HUES64 (cell line): Measurements from ENCODE around the gene GRIA1.

Experiments
- H3K27ac ChIP-seq: 2 replicates; pipeline ENCODE4 v1.7.0; 2013; ENCODE audit warnings: low read depth, low read length, inconsistent platforms
- H3K27me3 ChIP-seq: 2 replicates; pipeline ENCODE4 v1.6.1; 2013; ENCODE audit warnings: mild to moderate bottlenecking, low read length; ENCODE audit not compliant: insufficient read depth
- H3K36me3 ChIP-seq: 2 replicates; pipeline ENCODE4 v1.6.1; 2013; ENCODE audit warnings: mild to moderate bottlenecking, low read length; ENCODE audit not compliant: insufficient read depth
- H3K4me1 ChIP-seq: 2 replicates; pipeline ENCODE4 v1.6.1; 2013; ENCODE audit warnings: mild to moderate bottlenecking, low read length, moderate library complexity; ENCODE audit not compliant: insufficient read depth
- H3K4me3 ChIP-seq: 2 replicates; pipeline ENCODE4 v1.5.1; 2013; ENCODE audit warnings: mild to moderate bottlenecking, low read length, moderate library complexity
- H3K9ac ChIP-seq: 2 replicates; pipeline ENCODE4 v1.6.1; 2013; ENCODE audit warnings: mild to moderate bottlenecking, low read depth, low read length
- H3K9me3 ChIP-seq: 2 replicates; pipeline ENCODE4 v1.6.1; 2013; ENCODE audit warnings: low read depth, low read length; ENCODE audit not compliant: insufficient read depth
- WGBS: fragments of 150-250, 120-280 bp; methylation state at CpG from one replicate; pipeline ENCODE4 v1.1.7; 2013; ENCODE audit warnings: missing lambda C conversion rate; 5-methylcytosine and 5-hydroxymethylcytosine counted together

Gene GRIA1

DNA sequence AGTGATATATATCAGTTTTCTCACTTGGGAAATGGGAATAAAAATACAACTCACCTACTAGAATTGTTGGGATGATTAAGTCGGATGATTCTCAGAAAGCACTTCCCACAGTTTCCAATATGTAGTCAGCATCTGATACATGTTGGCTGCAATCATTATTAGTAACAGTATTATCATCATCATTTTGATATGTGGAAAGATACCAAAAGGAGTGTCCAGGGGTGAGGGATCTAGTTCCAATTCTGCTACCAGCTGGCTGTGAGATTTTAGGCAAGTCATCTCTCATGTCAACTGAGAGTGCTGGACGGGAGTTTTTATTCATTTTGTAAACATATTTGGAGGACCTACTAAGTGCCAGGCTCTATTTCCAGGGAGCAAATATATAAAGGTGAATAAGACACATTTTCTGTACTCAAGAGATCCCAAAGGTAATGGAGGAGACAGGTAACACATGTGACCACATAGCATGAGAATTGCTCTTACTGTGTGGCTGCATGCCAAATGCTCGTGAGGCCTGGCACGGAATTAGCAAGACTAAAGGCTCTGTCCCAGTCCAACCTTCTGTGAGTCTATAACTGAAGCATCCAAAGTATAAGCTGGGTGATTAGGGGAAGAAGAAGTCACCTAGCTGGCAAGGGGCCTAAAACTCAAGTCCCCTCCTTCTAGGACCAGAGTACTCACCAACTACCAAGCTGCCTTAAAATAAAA, 83.0 kb downstream of the GRIA1 start:
- H3K4me1 ChIP-seq = no peaks in the 10 kb centered on the region
- H3K36me3 ChIP-seq = no peaks in the 10 kb centered on the region
- 93% methylated on average over 3 of the region's 4 CpGs for WGBS
- no peak overlapping the region for H3K27ac ChIP-seq
- H3K27me3 ChIP-seq = no peaks in the 10 kb centered on the region
- no peaks in the 10 kb centered on the region for H3K9me3 ChIP-seq
- H3K9ac ChIP-seq = no peak overlapping the region
- H3K4me3 ChIP-seq = no peak overlapping the region

- no peak overlapping the region for H3K4me3 ChIP-seq
- H3K9me3 ChIP-seq = no peaks in the 10 kb centered on the region
- H3K27me3 ChIP-seq = no peaks in the 10 kb centered on the region
- no peaks in the 10 kb centered on the region for H3K36me3 ChIP-seq
- no peak overlapping the region for H3K9ac ChIP-seq
- WGBS = 98% methylated on average over 2 of the region's 4 CpGs
- H3K27ac ChIP-seq = no peak overlapping the region
- H3K4me1 ChIP-seq = no peaks in the 10 kb centered on the region
Observed at GRCh38 chr5:153584126-153584959, 93.9 kb downstream of the GRIA1 start.

- Histone ChIP-seq H3K4me1 (no peaks in the 10 kb centered on the region), H3K4me3 (no peak overlapping the region), H3K27me3 (no peaks in the 10 kb centered on the region), H3K36me3 (no peaks in the 10 kb centered on the region), H3K9ac (no peak overlapping the region), H3K27ac (no peak overlapping the region), H3K9me3 (no peaks in the 10 kb centered on the region)
- 86% methylated on average over 3 of the region's 3 CpGs for WGBS
Observed at GRCh38 chr5:153584960-153585359, 94.5 kb downstream of the GRIA1 start.

DNA sequence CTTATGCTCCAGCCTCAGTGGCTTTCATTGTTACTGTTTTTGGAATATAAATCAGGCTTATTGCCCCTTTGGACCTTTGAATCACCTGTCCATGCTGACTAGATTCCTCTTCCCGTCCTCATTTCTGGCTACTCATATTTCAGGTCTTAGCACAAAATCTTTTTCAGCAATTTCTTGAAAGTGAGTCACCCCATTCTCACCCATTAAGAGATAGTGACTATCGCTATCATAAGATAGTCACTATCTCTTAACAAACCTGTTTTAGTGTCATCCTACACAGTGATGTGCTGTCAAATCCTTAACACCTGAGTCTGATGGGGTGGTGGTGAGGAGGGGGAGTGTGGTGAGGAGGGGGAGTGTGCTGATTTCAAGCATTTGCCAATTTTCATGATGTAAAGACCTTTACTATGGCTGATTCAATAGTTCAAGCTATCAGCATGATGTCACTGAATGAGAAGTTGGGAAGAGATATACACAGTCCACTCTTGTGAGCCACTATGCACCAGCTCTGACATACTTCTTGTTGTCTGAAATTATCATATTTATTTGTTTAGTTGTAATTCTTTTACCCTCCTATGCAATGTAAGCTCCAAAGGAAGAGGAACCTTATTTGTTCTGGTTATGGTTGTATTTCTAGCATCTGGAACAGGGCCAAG, 95.3 kb downstream of the GRIA1 start:
- H3K9me3 ChIP-seq = no peaks in the 10 kb centered on the region
- H3K27ac ChIP-seq = no peak overlapping the region
- H3K9ac ChIP-seq = no peak overlapping the region
- no peaks in the 10 kb centered on the region for H3K36me3 ChIP-seq
- 69% methylated on average over 2 of the region's 2 CpGs for WGBS
- no peak overlapping the region for H3K4me3 ChIP-seq
- H3K27me3 ChIP-seq = no peaks in the 10 kb centered on the region
- H3K4me1 ChIP-seq = no peaks in the 10 kb centered on the region

- Histone ChIP-seq H3K27me3 (no peaks in the 10 kb centered on the region), H3K9me3 (no peaks in the 10 kb centered on the region), H3K4me3 (no peak overlapping the region), H3K9ac (no peak overlapping the region), H3K27ac (no peak overlapping the region), H3K36me3 (no peaks in the 10 kb centered on the region), H3K4me1 (no peaks in the 10 kb centered on the region)
- WGBS = 88% methylated on average over 1 of the region's 1 CpG
Observed at GRCh38 chr5:153592081-153592480, 101.6 kb downstream of the GRIA1 start.

DNA sequence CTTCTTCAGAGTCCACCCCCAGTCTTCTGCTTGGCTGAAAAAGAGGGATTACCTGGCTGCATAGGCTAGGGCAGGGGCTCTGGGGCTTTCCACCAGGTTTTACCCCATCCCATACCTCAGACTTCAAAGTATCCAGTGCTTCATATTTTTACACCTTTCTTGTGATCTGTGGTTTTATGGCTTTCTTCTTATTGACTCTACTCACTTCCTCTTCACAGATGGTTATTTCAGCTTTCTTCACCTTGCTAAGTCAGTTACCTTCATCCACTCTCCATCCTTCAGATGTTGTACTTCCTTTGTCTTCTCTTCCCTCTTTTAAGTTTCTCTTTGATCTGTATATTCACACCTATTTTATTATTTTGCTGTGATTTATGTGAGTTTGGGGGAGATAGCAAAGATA, 104.3 kb downstream of the GRIA1 start:
- H3K27me3 ChIP-seq = no peaks in the 10 kb centered on the region
- no peaks in the 10 kb centered on the region for H3K9me3 ChIP-seq
- H3K9ac ChIP-seq = no peak overlapping the region
- H3K36me3 ChIP-seq = no peaks in the 10 kb centered on the region
- H3K4me1 ChIP-seq = no peaks in the 10 kb centered on the region
- no peak overlapping the region for H3K4me3 ChIP-seq
- H3K27ac ChIP-seq = no peak overlapping the region

DNA sequence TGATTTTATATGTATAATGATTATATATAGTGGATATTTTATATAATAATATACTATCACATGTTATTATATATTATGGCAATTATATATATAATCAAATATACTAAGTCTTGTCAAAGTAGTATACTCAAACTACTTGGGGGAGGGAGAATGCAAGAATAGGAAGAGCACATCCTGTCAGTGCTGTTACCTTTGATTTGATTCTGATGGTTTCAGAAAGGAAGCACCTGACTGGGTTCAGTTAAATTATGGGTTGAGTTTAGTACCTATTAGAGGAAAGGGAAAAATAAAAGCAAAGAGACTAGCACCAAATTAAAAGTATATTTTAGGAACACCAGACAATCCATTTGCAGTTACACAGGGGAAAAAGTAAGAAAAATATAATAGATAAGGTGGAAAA, 107.6 kb downstream of the GRIA1 start:
- Histone ChIP-seq H3K36me3 (no peaks in the 10 kb centered on the region), H3K27me3 (no peaks in the 10 kb centered on the region), H3K27ac (no peak overlapping the region), H3K4me3 (no peak overlapping the region), H3K9ac (no peak overlapping the region), H3K9me3 (no peaks in the 10 kb centered on the region), H3K4me1 (no peaks in the 10 kb centered on the region)

GRCh38 chr5:153601377-153601776, 110.9 kb downstream of the GRIA1 start:
- H3K4me3 ChIP-seq = no peak overlapping the region
- no peak overlapping the region for H3K9ac ChIP-seq
- H3K9me3 ChIP-seq = no peaks in the 10 kb centered on the region
- no peaks in the 10 kb centered on the region for H3K27me3 ChIP-seq
- H3K4me1 ChIP-seq = no peaks in the 10 kb centered on the region
- no peak overlapping the region for H3K27ac ChIP-seq
- WGBS = 75% methylated on average over 1 of the region's 1 CpG
- no peaks in the 10 kb centered on the region for H3K36me3 ChIP-seq

GRCh38 chr5:153605386-153605785, 114.9 kb downstream of the GRIA1 start:
- H3K27ac ChIP-seq = no peak overlapping the region
- no peak overlapping the region for H3K9ac ChIP-seq
- H3K9me3 ChIP-seq = no peaks in the 10 kb centered on the region
- no peaks in the 10 kb centered on the region for H3K27me3 ChIP-seq
- no peak overlapping the region for H3K4me3 ChIP-seq
- no peaks in the 10 kb centered on the region for H3K4me1 ChIP-seq
- 60% methylated on average over 1 of the region's 1 CpG for WGBS
- H3K36me3 ChIP-seq = no peaks in the 10 kb centered on the region

GRCh38 chr5:153610009-153610408, 119.5 kb downstream of the GRIA1 start:
- no peak overlapping the region for H3K27ac ChIP-seq
- no peak overlapping the region for H3K4me3 ChIP-seq
- no peak overlapping the region for H3K9ac ChIP-seq
- no peaks in the 10 kb centered on the region for H3K4me1 ChIP-seq
- no peaks in the 10 kb centered on the region for H3K9me3 ChIP-seq
- H3K27me3 ChIP-seq = no peaks in the 10 kb centered on the region
- H3K36me3 ChIP-seq = no peaks in the 10 kb centered on the region

DNA sequence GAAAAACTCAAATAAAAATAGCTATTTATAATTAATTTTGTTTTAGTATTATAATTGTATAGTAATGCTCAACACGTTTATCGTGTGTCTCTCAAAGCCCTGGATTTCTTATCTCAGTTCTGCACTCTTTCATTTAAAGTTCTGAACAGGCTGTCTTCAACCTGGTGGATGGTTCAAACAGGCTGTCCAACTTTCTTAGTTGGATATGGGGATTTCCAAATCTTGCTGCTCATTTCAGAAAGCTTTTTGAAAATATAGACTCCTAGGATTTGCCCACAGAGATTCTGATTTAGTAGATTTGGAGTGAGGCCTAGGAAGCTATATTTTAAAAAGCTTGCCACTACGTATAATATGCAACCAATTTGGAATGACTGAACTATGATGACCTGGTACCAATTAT, 120.3 kb downstream of the GRIA1 start:
- no peak overlapping the region for H3K9ac ChIP-seq
- H3K4me3 ChIP-seq = no peak overlapping the region
- H3K4me1 ChIP-seq = no peaks in the 10 kb centered on the region
- no peaks in the 10 kb centered on the region for H3K27me3 ChIP-seq
- WGBS = 94% methylated on average over 2 of the region's 3 CpGs
- H3K36me3 ChIP-seq = no peaks in the 10 kb centered on the region
- H3K9me3 ChIP-seq = no peaks in the 10 kb centered on the region
- no peak overlapping the region for H3K27ac ChIP-seq
